Heart left ventricle (tissue), 16 donors: ENCODE measurements around the gene NRTN. TPM values are rescaled to one million over a fixed set of nuclear protein-coding genes. Genes with fewer than 3 reads are reported as not detected.
"Not testable (repeated sequence)": the region's sequence is repeated elsewhere in the genome, so short reads cannot be mapped to it uniquely, and the experiment has no call there.

Experiments
- ATAC-seq, 4 donors: fragments of 200-7000 bp; cut with Tn5 transposase; one replicate each; pipeline ENCODE4 v1.9.1; 2020 to 2022; ENCODE audit warnings: moderate library complexity in 4 of 4, mild to moderate bottlenecking in 3 of 4, moderate number of reproducible peaks in 1 of 4
- DNase-seq, 5 donors: peaks; one replicate each; pipeline ENCODE4 v3.0.0-alpha.2; 2020
- H3K27ac ChIP-seq, 12 donors: fragments of 200-600 bp; sonication (generic) in 4 of 12; one replicate each; pipeline versions ENCODE4 v1.5.0 to v1.8.0; 2016 to 2022; ENCODE audit warnings: mild to moderate bottlenecking in 2 of 12
- H3K27me3 ChIP-seq, 9 donors: fragments of 200-600 bp; sonication (generic) in 2 of 9; one replicate each; pipeline versions ENCODE4 v1.5.1 to v1.8.0; 2016 to 2022; ENCODE audit warnings: mild to moderate bottlenecking in 3 of 9
- H3K36me3 ChIP-seq, 9 donors: fragments of 200-600 bp; sonication (generic) in 2 of 9; one replicate each; pipeline versions ENCODE4 v1.5.0 to v1.8.0; 2018 to 2022; ENCODE audit warnings: mild to moderate bottlenecking in 2 of 9
- H3K4me1 ChIP-seq, 12 donors: fragments of 200-600 bp; sonication (generic) in 4 of 12; one replicate each; pipeline versions ENCODE4 v1.5.0 to v1.8.0; 2016 to 2022; ENCODE audit warnings: mild to moderate bottlenecking in 3 of 12
- H3K4me3 ChIP-seq, 12 donors: fragments of 200-600 bp; sonication (generic) in 4 of 12; one replicate each; pipeline versions ENCODE4 v1.5.0 to v1.8.0; 2017 to 2022; ENCODE audit warnings: mild to moderate bottlenecking in 9 of 12, moderate library complexity in 4 of 12
- H3K9me3 ChIP-seq, 12 donors: fragments of 200-600 bp; sonication (generic) in 4 of 12; one replicate each; pipeline versions ENCODE4 v1.5.0 to v1.8.0; 2016 to 2022; ENCODE audit warnings: mild to moderate bottlenecking in 1 of 12
- POLR2A ChIP-seq, 2 donors: fragments of 450-650 bp; IDR thresholded peaks; one replicate each; pipeline ENCODE4 v1.6.1; 2017; ENCODE audit warnings: antibody characterized with exemption in 2 of 2, mild to moderate bottlenecking in 2 of 2, moderate library complexity in 2 of 2
- WGBS, 4 donors: extraction: QIAGEN DNeasy Blood & Tissue Kit in 2 of 4; methylation state at CpG; one replicate each; pipeline versions ENCODE4 v1.1.5 to v1.1.7; 2013 to 2018; 5-methylcytosine and 5-hydroxymethylcytosine counted together
- intact Hi-C, 10 donors: fragments of 100-400 bp; cut with DNase I; formaldehyde crosslinking; loops; one replicate each; pipeline versions ENCODE4 v1.11.1 to v1.14.2; 2022
- polyA plus RNA-seq, 2 donors: library from polyadenylated mRNA; stranded (reverse); fragments of 200-250 nt; gene quantifications; one replicate each; pipeline ENCODE4 v1.2.3, GENCODE V29; 2013
- total RNA-seq, 9 donors: library from RNA; depleted of rRNA in 2 of 9; stranded (reverse); fragments of >200 nt in 2 of 9; fragmentation: NEBNext Ultra II Directional in 3 of 9; extraction: Animal tissue kit (Norgen Biotek cat#: 25700) in 3 of 9; gene quantifications; one replicate each; pipeline versions ENCODE4 v1.1.0 to v1.2.4, GENCODE V29; 2016 to 2023
- TF ChIP-seq, protein P1 (sequence below), 12 donors: fragments of 200-600 bp; sonication (generic) in 4 of 12; IDR thresholded peaks; one replicate each; pipeline versions ENCODE4 v1.5.0 to v1.8.0; 2018 to 2022; ENCODE audit warnings: antibody characterized with exemption in 12 of 12, mild to moderate bottlenecking in 5 of 12
- donor health status: ischemic (EF 13 %, LVEDD 7.1; RV severe dilation, severe dysfunction).
- donor health status: healthy with polysubstance abuse.
- donor health status: DM: no; HTN: yes; CAD: no.
- donor health status: DM: no; HTN: no; CAD: no.
- donor health status: ischemic (EF 25% LVEDD 6.9; RV normal size, moderate dysfunction).
- donor health status: ischemic (EF 25% LVEDD 5.7; RV mildly dilated, moderate dysfunction).
- donor health status: healthy.
- donor health status: DM: yes; HTN: yes; CAD: no.
- donor health status: ischemic (EF 35%, LVEDD 5.7; RV mildly dilated, moderate dysfunction).
- donor health status: nonischemic (EF 11% LVEDD 7.7; RV severe dilation, severe dysfunction).
- donor health status: DM: yes; HTN: yes; CAD: no.
- donor health status: PGD.
- donor health status: ischemic (EF 29% LVEDD 5.4; RV normal size, mild dysfunction).
- donor health status: nonischemic (EF 23%, LVEDD 6.1; RV moderate dilation, normal function).

The NRTN gene
- total and polyA plus RNA-seq, 11 donors: 8.0 to 54.2 (median 18.2) TPM

DNA sequence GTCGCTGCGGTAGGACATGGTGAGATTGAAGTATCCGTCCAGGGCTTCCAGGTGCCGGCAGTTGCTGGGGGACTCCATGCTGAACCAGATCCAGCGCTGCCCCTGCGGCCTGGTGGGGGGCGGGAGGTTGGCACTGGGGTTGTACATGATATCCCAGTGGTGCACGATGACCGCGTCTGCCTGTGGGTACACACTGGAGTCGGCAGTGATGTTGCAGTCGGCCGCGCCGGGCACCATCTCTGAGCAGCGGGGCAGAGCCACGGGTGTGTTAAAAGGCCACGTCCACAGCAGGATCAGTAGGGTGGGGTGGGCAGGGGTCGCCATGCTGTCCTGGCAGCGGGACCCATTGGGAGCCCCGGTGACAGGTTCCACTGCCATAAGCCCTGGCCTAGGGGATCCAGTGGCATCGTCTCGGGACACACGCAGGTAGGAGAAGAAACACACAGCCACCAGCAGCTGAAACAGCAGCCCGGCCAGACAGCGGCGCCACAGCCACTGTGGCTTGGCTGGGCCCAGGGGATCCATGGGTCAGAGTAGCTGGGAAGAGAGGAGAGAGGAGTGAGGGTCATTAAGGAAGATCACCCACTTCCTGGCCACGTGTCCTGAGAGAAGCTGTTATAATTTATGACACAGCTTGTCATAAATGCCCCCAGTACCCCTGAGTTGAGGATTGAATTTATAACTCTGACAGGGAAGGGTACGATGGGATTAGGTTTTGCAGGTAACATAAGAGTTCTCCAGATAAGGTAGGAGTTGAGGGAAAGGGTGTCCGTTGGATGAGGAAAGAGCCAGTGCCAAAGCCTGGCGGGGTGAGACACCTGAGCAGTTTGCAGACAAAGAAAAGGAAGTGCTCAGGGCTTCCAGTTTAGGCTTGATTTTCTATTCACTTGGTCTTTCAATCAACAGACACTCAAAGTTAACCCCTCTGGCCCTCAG lies 62.6 kb downstream of the NRTN start:
- Histone ChIP-seq H3K36me3 (no peaks in the 10 kb centered on the region), H3K27ac (no peak overlapping the region), H3K9me3 (no peaks in the 10 kb centered on the region), H3K4me3 (no peak overlapping the region), H3K27me3 (no peaks in the 10 kb centered on the region), H3K4me1 (no peaks in the 10 kb centered on the region)
- WGBS, 4 donors: 69 to 89% (median 86%) methylated on average over 16 to 31 of the region's 31 CpGs
- no peak for DNase-seq
- TF ChIP-seq, protein P1, sequence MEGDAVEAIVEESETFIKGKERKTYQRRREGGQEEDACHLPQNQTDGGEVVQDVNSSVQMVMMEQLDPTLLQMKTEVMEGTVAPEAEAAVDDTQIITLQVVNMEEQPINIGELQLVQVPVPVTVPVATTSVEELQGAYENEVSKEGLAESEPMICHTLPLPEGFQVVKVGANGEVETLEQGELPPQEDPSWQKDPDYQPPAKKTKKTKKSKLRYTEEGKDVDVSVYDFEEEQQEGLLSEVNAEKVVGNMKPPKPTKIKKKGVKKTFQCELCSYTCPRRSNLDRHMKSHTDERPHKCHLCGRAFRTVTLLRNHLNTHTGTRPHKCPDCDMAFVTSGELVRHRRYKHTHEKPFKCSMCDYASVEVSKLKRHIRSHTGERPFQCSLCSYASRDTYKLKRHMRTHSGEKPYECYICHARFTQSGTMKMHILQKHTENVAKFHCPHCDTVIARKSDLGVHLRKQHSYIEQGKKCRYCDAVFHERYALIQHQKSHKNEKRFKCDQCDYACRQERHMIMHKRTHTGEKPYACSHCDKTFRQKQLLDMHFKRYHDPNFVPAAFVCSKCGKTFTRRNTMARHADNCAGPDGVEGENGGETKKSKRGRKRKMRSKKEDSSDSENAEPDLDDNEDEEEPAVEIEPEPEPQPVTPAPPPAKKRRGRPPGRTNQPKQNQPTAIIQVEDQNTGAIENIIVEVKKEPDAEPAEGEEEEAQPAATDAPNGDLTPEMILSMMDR (IDR thresholded peaks at IDR 0.05): no peak
- TF ChIP-seq POLR2A (IDR thresholded peaks at IDR 0.05): no peak
- ATAC-seq: no peak
- intact Hi-C loops: no loop called here

DNA sequence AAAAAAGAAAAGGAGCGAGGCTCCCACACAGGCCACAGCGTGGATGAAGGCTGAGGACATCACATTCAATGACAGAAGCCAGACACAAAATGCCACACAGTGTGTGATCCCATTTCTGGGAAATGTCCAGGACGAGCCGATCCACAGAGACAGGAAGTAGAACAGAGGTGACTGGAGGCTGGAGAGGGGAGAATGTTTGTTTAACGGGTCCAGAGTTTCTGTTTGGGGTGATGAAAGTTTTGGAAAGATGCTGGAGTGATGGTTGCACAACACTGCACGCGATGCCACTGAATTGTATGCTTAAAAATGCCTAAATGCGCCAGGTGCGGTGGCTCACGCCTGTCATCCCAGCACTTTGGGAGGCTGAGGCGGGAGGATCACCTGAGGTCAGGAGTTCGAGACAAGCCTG lies 66.1 kb downstream of the NRTN start:
- intact Hi-C loops: loop anchor here in 1 of 10 donors (5.0 kb wide), 1 partner anchor 34 kb away; the partner anchor contains the start of gene FUT6
- peak in 1 of 5 donors; percentile 68 for DNase-seq
- no peaks in the 10 kb centered on the region for H3K36me3 ChIP-seq
- ATAC-seq: peak in 3 of 4 donors; percentile 60 to 84 (median 62)
- no peaks in the 10 kb centered on the region for H3K4me1 ChIP-seq
- H3K27me3 ChIP-seq: no peaks in the 10 kb centered on the region
- 61 to 65% (median 63%) methylated on average over 12 of the region's 12 CpGs for WGBS, 4 donors
- peak overlapping the region in 2 of 12 donors; percentile 20 to 43 for H3K27ac ChIP-seq
- no peaks in the 10 kb centered on the region for H3K9me3 ChIP-seq
- H3K4me3 ChIP-seq: no peak overlapping the region
- no peak for TF ChIP-seq POLR2A (IDR thresholded peaks at IDR 0.05)
- TF ChIP-seq, protein P1 (IDR thresholded peaks at IDR 0.05): no peak

DNA sequence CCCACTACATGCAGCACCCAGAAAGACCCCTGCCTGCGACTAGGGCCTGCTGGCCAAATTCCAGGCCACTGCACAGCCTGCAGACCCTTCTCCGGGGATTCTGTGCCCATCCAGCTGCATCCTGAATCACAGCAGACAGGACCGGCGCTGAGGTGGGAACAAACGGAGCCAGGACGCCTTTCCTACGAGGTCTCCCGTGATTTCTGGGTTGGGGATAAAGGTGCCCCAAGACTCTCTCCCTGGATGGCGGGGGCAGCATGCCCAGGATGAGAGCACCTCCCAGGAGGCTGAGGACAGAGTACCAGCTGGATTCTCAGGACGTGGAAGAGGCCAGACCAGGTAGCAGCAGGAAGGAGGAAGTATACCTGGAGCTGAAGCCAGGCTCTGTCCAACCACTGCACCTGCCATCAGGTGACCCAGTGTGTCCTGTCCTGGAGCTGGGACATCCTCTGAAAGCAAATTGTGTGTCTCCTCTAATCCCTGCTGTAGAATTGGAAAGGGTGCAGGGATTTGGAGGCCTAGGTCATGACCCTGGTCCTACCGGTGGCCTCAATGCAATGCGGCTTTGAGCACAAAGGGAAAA lies 68.8 kb downstream of the NRTN start:
- Histone ChIP-seq H3K27me3 (peaks cover 0 to 3% (median 0%) of the 10 kb centered on the region in 9 donors), H3K9me3 (no peaks in the 10 kb centered on the region), H3K4me1 (no peaks in the 10 kb centered on the region), H3K36me3 (no peaks in the 10 kb centered on the region), H3K4me3 (no peak overlapping the region), H3K27ac (no peak overlapping the region)
- intact Hi-C loops: loop anchor here in 1 of 10 donors (5.0 kb wide), 1 partner anchor 36 kb away; the partner anchor contains the start of gene FUT6
- ATAC-seq (no peak), DNase-seq (no peak)
- 82 to 90% (median 89%) methylated on average over 9 to 12 of the region's 12 CpGs for WGBS, 4 donors
- TF ChIP-seq, protein P1 (IDR thresholded peaks at IDR 0.05): no peak
- TF ChIP-seq POLR2A (IDR thresholded peaks at IDR 0.05): no peak

DNA sequence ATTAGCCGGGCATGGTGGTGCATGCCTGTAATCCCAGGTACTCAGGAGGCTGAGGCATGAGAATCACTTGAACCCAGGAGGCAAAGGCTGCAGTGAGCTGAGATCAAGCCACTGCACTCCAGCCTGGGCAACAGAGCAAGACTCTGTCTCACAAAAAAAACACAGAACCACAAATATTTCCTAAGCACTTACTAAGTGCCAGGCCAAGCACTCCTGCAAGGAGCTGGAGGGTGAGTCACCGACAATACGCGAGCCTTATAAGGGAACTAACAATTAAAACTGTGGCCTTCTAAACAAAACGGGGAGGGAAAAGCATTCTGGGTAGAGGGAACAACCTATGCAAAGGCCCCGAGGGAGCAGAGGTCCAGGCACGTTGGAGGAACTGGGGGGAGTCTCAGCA lies 69.6 kb downstream of the NRTN start:
- 74 to 86% (median 82%) methylated on average over 7 of the region's 7 CpGs for WGBS, 4 donors
- H3K4me3 ChIP-seq: not testable (repeated sequence)

More for the DNA sequence above, 69.6 kb downstream of the NRTN start:
- not testable (repeated sequence) for H3K9me3 ChIP-seq, DNase-seq, H3K27ac ChIP-seq, H3K27me3 ChIP-seq, H3K4me1 ChIP-seq, H3K36me3 ChIP-seq, ATAC-seq
- intact Hi-C loops: loop anchor here in 1 of 10 donors (5.0 kb wide), 1 partner anchor 37 kb away; the partner anchor contains the start of gene FUT6
